ENCODE data around the gene DGKI.

DGKI gene

GRCh38 chr7:137668404-137668803, 178.4 kb downstream of the DGKI start:
- Histone ChIP-seq H3K36me3 (ENCODE audit: insufficient read depth, low read length) (no peaks in the 10 kb centered on the region), H2AFZ (ENCODE audit: low read length) (no peak overlapping the region), H3F3A (ENCODE audit: insufficient read depth, low read length) (no peaks in the 10 kb centered on the region), H3K79me2 (ENCODE audit: insufficient read depth, low read length) (no peaks in the 10 kb centered on the region), H3K9me3 (ENCODE audit: low read length) (no peaks in the 10 kb centered on the region), H3K9me2 (ENCODE audit: low read depth, low read length) (no peaks in the 10 kb centered on the region), H3K4me3 (ENCODE audit: low read depth, low read length, poor library complexity, severe bottlenecking) (no peak overlapping the region), H3K4me2 (ENCODE audit: low read length) (no peak overlapping the region), H3K27ac (ENCODE audit: low read depth, low read length, poor library complexity, severe bottlenecking) (no peak overlapping the region), H3K27me3 (ENCODE audit: insufficient read depth, low read length) (no peaks in the 10 kb centered on the region), H4K20me1 (ENCODE audit: insufficient read depth, low read length) (no peaks in the 10 kb centered on the region), H3K4me1 (ENCODE audit: insufficient read depth, low read length, severe bottlenecking) (no peaks in the 10 kb centered on the region), H3K9ac (ENCODE audit: low read length) (no peak overlapping the region)
- TF ChIP-seq CTCF (IDR thresholded peaks at IDR 0.05; ENCODE audit: low read length) (no peak), EZH2 (IDR thresholded peaks at IDR 0.05; ENCODE audit: borderline replicate concordance, low read length) (no peak)

- H3K27ac ChIP-seq (ENCODE audit: low read depth, low read length, poor library complexity, severe bottlenecking), result no peak overlapping the region
Observed at GRCh38 chr7:137667633-137668387, 179.0 kb downstream of the DGKI start.

GRCh38 chr7:137664846-137665245, 181.9 kb downstream of the DGKI start:
- Histone ChIP-seq H3K79me2 (ENCODE audit: insufficient read depth, low read length) (no peaks in the 10 kb centered on the region), H3K27ac (ENCODE audit: low read depth, low read length, poor library complexity, severe bottlenecking) (no peak overlapping the region), H3K4me3 (ENCODE audit: low read depth, low read length, poor library complexity, severe bottlenecking) (no peak overlapping the region), H3K9ac (ENCODE audit: low read length) (no peak overlapping the region), H2AFZ (ENCODE audit: low read length) (no peak overlapping the region), H4K20me1 (ENCODE audit: insufficient read depth, low read length) (no peaks in the 10 kb centered on the region), H3K4me2 (ENCODE audit: low read length) (no peak overlapping the region), H3K36me3 (ENCODE audit: insufficient read depth, low read length) (no peaks in the 10 kb centered on the region), H3F3A (ENCODE audit: insufficient read depth, low read length) (no peaks in the 10 kb centered on the region), H3K9me3 (ENCODE audit: low read length) (no peaks in the 10 kb centered on the region), H3K9me2 (ENCODE audit: low read depth, low read length) (no peaks in the 10 kb centered on the region), H3K27me3 (ENCODE audit: insufficient read depth, low read length) (no peaks in the 10 kb centered on the region), H3K4me1 (ENCODE audit: insufficient read depth, low read length, severe bottlenecking) (no peaks in the 10 kb centered on the region)
- no peak for TF ChIP-seq EZH2 (IDR thresholded peaks at IDR 0.05; ENCODE audit: borderline replicate concordance, low read length)
- TF ChIP-seq CTCF (IDR thresholded peaks at IDR 0.05; ENCODE audit: low read length), result no peak

More at GRCh38 chr7:137667633-137668387, 179.0 kb downstream of the DGKI start:
- no peaks in the 10 kb centered on the region for H3K27me3 ChIP-seq (ENCODE audit: insufficient read depth, low read length)
- no peaks in the 10 kb centered on the region for H3K9me2 ChIP-seq (ENCODE audit: low read depth, low read length)
- no peak overlapping the region for H3K4me2 ChIP-seq (ENCODE audit: low read length)
- no peaks in the 10 kb centered on the region for H3K79me2 ChIP-seq (ENCODE audit: insufficient read depth, low read length)
- H3K9ac ChIP-seq (ENCODE audit: low read length), result no peak overlapping the region
- H4K20me1 ChIP-seq (ENCODE audit: insufficient read depth, low read length), result no peaks in the 10 kb centered on the region
- no peak overlapping the region for H3K4me3 ChIP-seq (ENCODE audit: low read depth, low read length, poor library complexity, severe bottlenecking)
- H3K36me3 ChIP-seq (ENCODE audit: insufficient read depth, low read length), result no peaks in the 10 kb centered on the region
- no peak for TF ChIP-seq EZH2 (IDR thresholded peaks at IDR 0.05; ENCODE audit: borderline replicate concordance, low read length)
- no peak for TF ChIP-seq CTCF (IDR thresholded peaks at IDR 0.05; ENCODE audit: low read length)
- no peaks in the 10 kb centered on the region for H3F3A ChIP-seq (ENCODE audit: insufficient read depth, low read length)
- no peaks in the 10 kb centered on the region for H3K4me1 ChIP-seq (ENCODE audit: insufficient read depth, low read length, severe bottlenecking)
- no peaks in the 10 kb centered on the region for H3K9me3 ChIP-seq (ENCODE audit: low read length)
- no peak overlapping the region for H2AFZ ChIP-seq (ENCODE audit: low read length)
